H1 (cell line): ENCODE data around the gene VSIG10L2. TPM values are rescaled to one million over a fixed set of nuclear protein-coding genes. Genes with fewer than 3 reads are reported as not detected.

ENCODE experiments used
- GTF2F1 ChIP-seq: IDR thresholded peaks from 2 replicates; pipeline ENCODE4 v1.6.1; 2012; ENCODE audit warnings: low read depth, low read length, improper control_type of control experiment, borderline replicate concordance
- TBP ChIP-seq: IDR thresholded peaks from 2 replicates; pipeline ENCODE4 v1.6.1; 2011; ENCODE audit warnings: low read depth, low read length, improper control_type of control experiment
- TCF12 ChIP-seq: IDR thresholded peaks from 2 replicates; pipeline ENCODE4 v1.6.1; 2011; ENCODE audit warnings: low read depth, mild to moderate bottlenecking, low read length
- polyA plus RNA-seq, 7 experiments: library from polyadenylated mRNA; depleted of rRNA in 3 of 7; stranded (reverse) in 5 of 7; unstranded in 2 of 7; fragments of >200 nt in 5 of 7; fragments of 200-250 nt in 2 of 7; gene quantifications; 1 replicate in 5 of 7; 2 replicates in 1 of 7; 4 replicates in 1 of 7; pipeline versions ENCODE4 v1.2.1 to v1.2.3, GENCODE V29; 2011 to 2013; ENCODE audit warnings: missing spikeins in 2 of 7, mixed read lengths in 2 of 7
- total RNA-seq: library from RNA; stranded (reverse); fragmentation: NEBNext Ultra II Directional; extraction: Animal tissue kit (Norgen Biotek cat#: 25700); gene quantifications from 2 replicates; pipeline ENCODE4 v1.2.1, GENCODE V29; 2021
- TF ChIP-seq, protein P1 (sequence below): fragments of 300-600 bp; sonication (generic); IDR thresholded peaks from 2 replicates; pipeline ENCODE4 v1.7.1; 2012; ENCODE audit warnings: low read length, moderate library complexity, mild to moderate bottlenecking, inconsistent platforms; ENCODE audit not compliant: insufficient replicate concordance
- TF ChIP-seq, protein P2 (sequence below): IDR thresholded peaks from 2 replicates; pipeline ENCODE4 v1.6.1; 2012; ENCODE audit warnings: low read length, inconsistent platforms

The VSIG10L2 gene
- total and polyA plus RNA-seq, 2 of the 8 experiments (the other 6 are each of a cell fraction or from before 2014, with no cell fraction given), result not detected

DNA sequence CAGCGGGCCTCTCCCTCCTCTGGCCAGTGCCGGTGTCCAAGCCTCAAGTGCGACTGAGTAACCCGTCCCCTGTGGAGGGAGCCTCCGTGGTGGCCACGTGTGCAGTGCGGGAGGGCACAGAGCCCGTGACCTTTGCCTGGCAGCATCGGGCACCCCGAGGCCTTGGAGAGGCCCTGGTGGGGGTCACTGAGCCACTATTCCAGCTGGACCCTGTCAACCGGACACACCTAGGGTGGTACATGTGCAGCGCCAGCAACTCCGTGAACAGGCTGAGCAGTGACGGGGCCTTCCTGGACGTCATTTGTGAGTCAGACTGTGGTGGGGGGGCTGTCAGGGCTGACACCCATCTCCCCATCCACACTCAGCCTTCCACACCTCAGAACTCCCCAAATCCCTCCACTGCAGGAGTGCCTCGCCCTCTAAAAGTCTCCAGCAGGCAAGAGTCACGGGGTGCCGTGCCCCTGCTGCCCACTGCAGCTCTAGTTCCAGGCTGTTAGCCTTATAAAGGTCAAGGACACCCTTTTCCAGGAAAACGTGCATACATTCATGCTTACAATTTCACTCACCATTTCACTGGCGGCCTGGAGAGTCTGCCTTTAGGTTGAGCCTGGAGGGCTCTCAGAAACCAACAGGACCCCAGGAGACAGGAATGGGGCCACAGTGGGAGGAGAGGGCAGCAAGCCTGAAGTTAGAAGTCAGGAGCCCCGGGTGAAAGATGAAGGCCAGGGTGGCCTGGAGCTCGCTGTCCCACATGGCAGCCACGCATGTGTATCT, 2.6 kb downstream of the VSIG10L2 start (continued):
- TF ChIP-seq, protein P1, sequence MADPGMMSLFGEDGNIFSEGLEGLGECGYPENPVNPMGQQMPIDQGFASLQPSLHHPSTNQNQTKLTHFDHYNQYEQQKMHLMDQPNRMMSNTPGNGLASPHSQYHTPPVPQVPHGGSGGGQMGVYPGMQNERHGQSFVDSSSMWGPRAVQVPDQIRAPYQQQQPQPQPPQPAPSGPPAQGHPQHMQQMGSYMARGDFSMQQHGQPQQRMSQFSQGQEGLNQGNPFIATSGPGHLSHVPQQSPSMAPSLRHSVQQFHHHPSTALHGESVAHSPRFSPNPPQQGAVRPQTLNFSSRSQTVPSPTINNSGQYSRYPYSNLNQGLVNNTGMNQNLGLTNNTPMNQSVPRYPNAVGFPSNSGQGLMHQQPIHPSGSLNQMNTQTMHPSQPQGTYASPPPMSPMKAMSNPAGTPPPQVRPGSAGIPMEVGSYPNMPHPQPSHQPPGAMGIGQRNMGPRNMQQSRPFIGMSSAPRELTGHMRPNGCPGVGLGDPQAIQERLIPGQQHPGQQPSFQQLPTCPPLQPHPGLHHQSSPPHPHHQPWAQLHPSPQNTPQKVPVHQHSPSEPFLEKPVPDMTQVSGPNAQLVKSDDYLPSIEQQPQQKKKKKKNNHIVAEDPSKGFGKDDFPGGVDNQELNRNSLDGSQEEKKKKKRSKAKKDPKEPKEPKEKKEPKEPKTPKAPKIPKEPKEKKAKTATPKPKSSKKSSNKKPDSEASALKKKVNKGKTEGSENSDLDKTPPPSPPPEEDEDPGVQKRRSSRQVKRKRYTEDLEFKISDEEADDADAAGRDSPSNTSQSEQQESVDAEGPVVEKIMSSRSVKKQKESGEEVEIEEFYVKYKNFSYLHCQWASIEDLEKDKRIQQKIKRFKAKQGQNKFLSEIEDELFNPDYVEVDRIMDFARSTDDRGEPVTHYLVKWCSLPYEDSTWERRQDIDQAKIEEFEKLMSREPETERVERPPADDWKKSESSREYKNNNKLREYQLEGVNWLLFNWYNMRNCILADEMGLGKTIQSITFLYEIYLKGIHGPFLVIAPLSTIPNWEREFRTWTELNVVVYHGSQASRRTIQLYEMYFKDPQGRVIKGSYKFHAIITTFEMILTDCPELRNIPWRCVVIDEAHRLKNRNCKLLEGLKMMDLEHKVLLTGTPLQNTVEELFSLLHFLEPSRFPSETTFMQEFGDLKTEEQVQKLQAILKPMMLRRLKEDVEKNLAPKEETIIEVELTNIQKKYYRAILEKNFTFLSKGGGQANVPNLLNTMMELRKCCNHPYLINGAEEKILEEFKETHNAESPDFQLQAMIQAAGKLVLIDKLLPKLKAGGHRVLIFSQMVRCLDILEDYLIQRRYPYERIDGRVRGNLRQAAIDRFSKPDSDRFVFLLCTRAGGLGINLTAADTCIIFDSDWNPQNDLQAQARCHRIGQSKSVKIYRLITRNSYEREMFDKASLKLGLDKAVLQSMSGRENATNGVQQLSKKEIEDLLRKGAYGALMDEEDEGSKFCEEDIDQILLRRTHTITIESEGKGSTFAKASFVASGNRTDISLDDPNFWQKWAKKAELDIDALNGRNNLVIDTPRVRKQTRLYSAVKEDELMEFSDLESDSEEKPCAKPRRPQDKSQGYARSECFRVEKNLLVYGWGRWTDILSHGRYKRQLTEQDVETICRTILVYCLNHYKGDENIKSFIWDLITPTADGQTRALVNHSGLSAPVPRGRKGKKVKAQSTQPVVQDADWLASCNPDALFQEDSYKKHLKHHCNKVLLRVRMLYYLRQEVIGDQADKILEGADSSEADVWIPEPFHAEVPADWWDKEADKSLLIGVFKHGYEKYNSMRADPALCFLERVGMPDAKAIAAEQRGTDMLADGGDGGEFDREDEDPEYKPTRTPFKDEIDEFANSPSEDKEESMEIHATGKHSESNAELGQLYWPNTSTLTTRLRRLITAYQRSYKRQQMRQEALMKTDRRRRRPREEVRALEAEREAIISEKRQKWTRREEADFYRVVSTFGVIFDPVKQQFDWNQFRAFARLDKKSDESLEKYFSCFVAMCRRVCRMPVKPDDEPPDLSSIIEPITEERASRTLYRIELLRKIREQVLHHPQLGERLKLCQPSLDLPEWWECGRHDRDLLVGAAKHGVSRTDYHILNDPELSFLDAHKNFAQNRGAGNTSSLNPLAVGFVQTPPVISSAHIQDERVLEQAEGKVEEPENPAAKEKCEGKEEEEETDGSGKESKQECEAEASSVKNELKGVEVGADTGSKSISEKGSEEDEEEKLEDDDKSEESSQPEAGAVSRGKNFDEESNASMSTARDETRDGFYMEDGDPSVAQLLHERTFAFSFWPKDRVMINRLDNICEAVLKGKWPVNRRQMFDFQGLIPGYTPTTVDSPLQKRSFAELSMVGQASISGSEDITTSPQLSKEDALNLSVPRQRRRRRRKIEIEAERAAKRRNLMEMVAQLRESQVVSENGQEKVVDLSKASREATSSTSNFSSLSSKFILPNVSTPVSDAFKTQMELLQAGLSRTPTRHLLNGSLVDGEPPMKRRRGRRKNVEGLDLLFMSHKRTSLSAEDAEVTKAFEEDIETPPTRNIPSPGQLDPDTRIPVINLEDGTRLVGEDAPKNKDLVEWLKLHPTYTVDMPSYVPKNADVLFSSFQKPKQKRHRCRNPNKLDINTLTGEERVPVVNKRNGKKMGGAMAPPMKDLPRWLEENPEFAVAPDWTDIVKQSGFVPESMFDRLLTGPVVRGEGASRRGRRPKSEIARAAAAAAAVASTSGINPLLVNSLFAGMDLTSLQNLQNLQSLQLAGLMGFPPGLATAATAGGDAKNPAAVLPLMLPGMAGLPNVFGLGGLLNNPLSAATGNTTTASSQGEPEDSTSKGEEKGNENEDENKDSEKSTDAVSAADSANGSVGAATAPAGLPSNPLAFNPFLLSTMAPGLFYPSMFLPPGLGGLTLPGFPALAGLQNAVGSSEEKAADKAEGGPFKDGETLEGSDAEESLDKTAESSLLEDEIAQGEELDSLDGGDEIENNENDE, result no peak
- TF ChIP-seq, protein P2, sequence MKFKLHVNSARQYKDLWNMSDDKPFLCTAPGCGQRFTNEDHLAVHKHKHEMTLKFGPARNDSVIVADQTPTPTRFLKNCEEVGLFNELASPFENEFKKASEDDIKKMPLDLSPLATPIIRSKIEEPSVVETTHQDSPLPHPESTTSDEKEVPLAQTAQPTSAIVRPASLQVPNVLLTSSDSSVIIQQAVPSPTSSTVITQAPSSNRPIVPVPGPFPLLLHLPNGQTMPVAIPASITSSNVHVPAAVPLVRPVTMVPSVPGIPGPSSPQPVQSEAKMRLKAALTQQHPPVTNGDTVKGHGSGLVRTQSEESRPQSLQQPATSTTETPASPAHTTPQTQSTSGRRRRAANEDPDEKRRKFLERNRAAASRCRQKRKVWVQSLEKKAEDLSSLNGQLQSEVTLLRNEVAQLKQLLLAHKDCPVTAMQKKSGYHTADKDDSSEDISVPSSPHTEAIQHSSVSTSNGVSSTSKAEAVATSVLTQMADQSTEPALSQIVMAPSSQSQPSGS, result no peak
- TF ChIP-seq TBP (no peak), TCF12 (no peak), GTF2F1 (no peak)
